Smooth muscle cell (in vitro differentiated cells): ENCODE results near the gene LEO1. TPM values are rescaled to one million over a fixed set of nuclear protein-coding genes. Genes with fewer than 3 reads are reported as not detected.

Source experiments
- DNase-seq: peaks from one replicate; lab custom pipeline; 2025; ENCODE audit not compliant: unreplicated experiment; lab: John Stamatoyannopoulos, UW
- H2AFZ ChIP-seq: fragments of 200-600 bp; sonication (generic); 2 replicates; pipeline ENCODE4 v1.6.0; 2016; ENCODE audit warnings: antibody characterized with exemption, low read depth, mild to moderate bottlenecking
- H3F3A ChIP-seq: fragments of 200-600 bp; sonication (generic); 2 replicates; pipeline ENCODE4 v1.6.0; 2017; ENCODE audit warnings: antibody characterized with exemption, low read depth
- H3K27ac ChIP-seq: fragments of 200-600 bp; sonication (generic); 2 replicates; pipeline ENCODE4 v1.5.1; 2016; ENCODE audit warnings: low read depth, mild to moderate bottlenecking
- H3K27me3 ChIP-seq: fragments of 200-600 bp; sonication (generic); 2 replicates; pipeline ENCODE4 v1.6.1; 2016; ENCODE audit warnings: low read depth, mild to moderate bottlenecking
- H3K36me3 ChIP-seq: fragments of 200-600 bp; sonication (generic); 2 replicates; pipeline ENCODE4 v1.5.1; 2016; ENCODE audit warnings: low read depth
- H3K4me1 ChIP-seq: fragments of 200-600 bp; sonication (generic); 2 replicates; pipeline ENCODE4 v1.5.1; 2016; ENCODE audit warnings: low read depth
- H3K4me2 ChIP-seq: fragments of 200-600 bp; sonication (generic); 2 replicates; pipeline ENCODE4 v1.6.0; 2016; ENCODE audit warnings: mild to moderate bottlenecking
- H3K4me3 ChIP-seq: fragments of 200-600 bp; sonication (generic); 2 replicates; pipeline ENCODE4 v1.5.1; 2016; ENCODE audit warnings: mild to moderate bottlenecking
- H3K79me2 ChIP-seq: fragments of 200-600 bp; sonication (generic); 2 replicates; pipeline ENCODE4 v1.6.0; 2016; ENCODE audit warnings: low read depth, mild to moderate bottlenecking
- H3K9ac ChIP-seq: fragments of 200-600 bp; sonication (generic); 2 replicates; pipeline ENCODE4 v1.6.0; 2016; ENCODE audit warnings: low read depth
- H3K9me3 ChIP-seq: fragments of 200-600 bp; sonication (generic); replicated peaks from 2 replicates; pipeline ENCODE4 v1.5.1; 2016; ENCODE audit warnings: low read depth
- H4K20me1 ChIP-seq: fragments of 200-600 bp; sonication (generic); 2 replicates; pipeline ENCODE4 v1.6.0; 2016; ENCODE audit warnings: low read depth
- WGBS: methylation state at CpG from one replicate; pipeline ENCODE4 v1.1.7; 2016; ENCODE audit warnings: low lambda C conversion rate; 5-methylcytosine and 5-hydroxymethylcytosine counted together
- polyA plus RNA-seq: library from polyadenylated mRNA; unstranded; fragments of >200 nt; fragmentation: Nextera tagmentation; extraction: Ambion mirVana; gene quantifications from 2 replicates; pipeline ENCODE4 v1.2.1, GENCODE V29; 2016
- total RNA-seq: library from RNA; depleted of rRNA; stranded (reverse); fragments of >200 nt; gene quantifications from 2 replicates; pipeline ENCODE4 v1.2.3, GENCODE V29; 2014
- TF ChIP-seq, protein P1 (sequence below): fragments of 200-600 bp; sonication (generic); IDR thresholded peaks from 2 replicates; pipeline ENCODE4 v1.5.1; 2017; ENCODE audit warnings: borderline replicate concordance, mild to moderate bottlenecking, antibody characterized with exemption; ENCODE audit not compliant: insufficient read depth, poor library complexity, severe bottlenecking

The LEO1 gene
- total and polyA plus RNA-seq, 2 experiments from 2014 or later, result 20.5 to 26.6 TPM

- Histone ChIP-seq H3K4me1 (peaks cover 5% of the 10 kb centered on the region), H3K4me3 (no peak overlapping the region), H3K27ac (no peak overlapping the region), H4K20me1 (no peaks in the 10 kb centered on the region), H3K9me3 (no peaks in the 10 kb centered on the region), H2AFZ (no peak overlapping the region), H3K27me3 (no peaks in the 10 kb centered on the region), H3K79me2 (peaks cover 14% of the 10 kb centered on the region), H3K4me2 (no peak overlapping the region), H3F3A (peaks cover 8% of the 10 kb centered on the region), H3K9ac (no peak overlapping the region), H3K36me3 (no peaks in the 10 kb centered on the region)
- WGBS, result 100% methylated on average over 2 of the region's 2 CpGs
- TF ChIP-seq, protein P1, sequence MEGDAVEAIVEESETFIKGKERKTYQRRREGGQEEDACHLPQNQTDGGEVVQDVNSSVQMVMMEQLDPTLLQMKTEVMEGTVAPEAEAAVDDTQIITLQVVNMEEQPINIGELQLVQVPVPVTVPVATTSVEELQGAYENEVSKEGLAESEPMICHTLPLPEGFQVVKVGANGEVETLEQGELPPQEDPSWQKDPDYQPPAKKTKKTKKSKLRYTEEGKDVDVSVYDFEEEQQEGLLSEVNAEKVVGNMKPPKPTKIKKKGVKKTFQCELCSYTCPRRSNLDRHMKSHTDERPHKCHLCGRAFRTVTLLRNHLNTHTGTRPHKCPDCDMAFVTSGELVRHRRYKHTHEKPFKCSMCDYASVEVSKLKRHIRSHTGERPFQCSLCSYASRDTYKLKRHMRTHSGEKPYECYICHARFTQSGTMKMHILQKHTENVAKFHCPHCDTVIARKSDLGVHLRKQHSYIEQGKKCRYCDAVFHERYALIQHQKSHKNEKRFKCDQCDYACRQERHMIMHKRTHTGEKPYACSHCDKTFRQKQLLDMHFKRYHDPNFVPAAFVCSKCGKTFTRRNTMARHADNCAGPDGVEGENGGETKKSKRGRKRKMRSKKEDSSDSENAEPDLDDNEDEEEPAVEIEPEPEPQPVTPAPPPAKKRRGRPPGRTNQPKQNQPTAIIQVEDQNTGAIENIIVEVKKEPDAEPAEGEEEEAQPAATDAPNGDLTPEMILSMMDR, result no peak
- no peak for DNase-seq
Observed at GRCh38 chr15:52016316-52016715, 44.7 kb upstream of the LEO1 start.

GRCh38 chr15:52014616-52015015 is 43.0 kb upstream of the LEO1 start:
- Histone ChIP-seq H3K27ac (no peak overlapping the region), H4K20me1 (no peaks in the 10 kb centered on the region), H3K79me2 (no peaks in the 10 kb centered on the region), H3K4me3 (no peak overlapping the region), H3K9ac (no peak overlapping the region), H3K36me3 (no peaks in the 10 kb centered on the region), H3K4me1 (no peaks in the 10 kb centered on the region), H3K27me3 (no peaks in the 10 kb centered on the region), H2AFZ (no peak overlapping the region), H3F3A (no peaks in the 10 kb centered on the region), H3K9me3 (no peaks in the 10 kb centered on the region), H3K4me2 (no peak overlapping the region)
- DNase-seq, result no peak
- TF ChIP-seq, protein P1, result no peak
- 100% methylated on average over 1 of the region's 1 CpG for WGBS

DNA sequence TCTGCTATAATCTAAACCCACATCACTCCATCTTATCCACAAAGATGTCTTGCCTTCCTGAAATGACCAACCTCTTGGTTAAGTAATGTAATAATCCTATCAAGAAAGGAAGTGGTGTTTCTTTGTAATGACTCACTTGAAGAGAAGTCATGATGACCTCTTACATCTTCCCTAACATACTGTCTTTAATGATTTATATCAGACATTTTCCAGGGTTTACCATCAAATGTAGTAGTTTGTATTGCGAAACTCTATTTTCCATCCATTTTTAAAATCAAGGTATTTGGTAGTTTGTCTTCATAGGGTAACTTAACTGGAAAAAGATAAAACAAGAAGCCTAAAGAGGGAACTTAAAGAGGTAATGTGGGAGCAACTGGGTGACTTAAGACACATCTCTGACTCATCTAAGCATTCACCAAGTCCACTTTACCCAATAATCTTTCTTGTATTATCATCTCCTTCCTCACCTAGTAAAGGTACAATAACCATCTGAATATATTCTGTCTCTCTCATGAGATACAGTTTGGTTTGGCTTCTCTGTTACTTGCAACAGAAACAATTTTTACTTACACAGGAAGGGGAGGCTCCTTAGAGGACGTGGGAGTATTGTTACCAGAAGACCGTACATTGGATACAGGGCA is 41.7 kb upstream of the LEO1 start:
- H3K27ac ChIP-seq, result no peak overlapping the region
- no peak for DNase-seq
- no peaks in the 10 kb centered on the region for H3K36me3 ChIP-seq

More for the DNA sequence above, 41.7 kb upstream of the LEO1 start:
- Histone ChIP-seq H2AFZ (no peak overlapping the region), H3K9ac (no peak overlapping the region), H3K4me1 (no peaks in the 10 kb centered on the region), H4K20me1 (no peaks in the 10 kb centered on the region), H3F3A (no peaks in the 10 kb centered on the region), H3K79me2 (no peaks in the 10 kb centered on the region), H3K4me3 (no peak overlapping the region), H3K9me3 (no peaks in the 10 kb centered on the region), H3K27me3 (no peaks in the 10 kb centered on the region), H3K4me2 (no peak overlapping the region)
- TF ChIP-seq, protein P1, result no peak
- WGBS, result 90% methylated on average over 3 of the region's 3 CpGs
